DOHH2 (cell line): ENCODE results near the gene DCHS2.

Source experiments
- H3F3A ChIP-seq: fragments of 200-600 bp; sonication (generic), shearing (Covaris generic); 2 replicates; pipeline ENCODE4 v1.6.0; 2016; ENCODE audit warnings: antibody characterized with exemption, mild to moderate bottlenecking; ENCODE audit not compliant: control insufficient read depth, insufficient read depth
- H3K27ac ChIP-seq: fragments of 200-600 bp; sonication (generic); 2 replicates; pipeline ENCODE4 v1.5.1; 2014; ENCODE audit warnings: low read depth, mild to moderate bottlenecking, low read length, moderate library complexity
- H3K27me3 ChIP-seq: fragments of 200-600 bp; sonication (generic); 2 replicates; pipeline ENCODE4 v1.6.1; 2014; ENCODE audit warnings: mild to moderate bottlenecking, low read length, mixed read lengths; ENCODE audit not compliant: control insufficient read depth
- H3K36me3 ChIP-seq: fragments of 200-600 bp; sonication (generic); 2 replicates; pipeline ENCODE4 v1.6.1; 2014; ENCODE audit warnings: mild to moderate bottlenecking, low read length, moderate library complexity, mixed read lengths; ENCODE audit not compliant: control insufficient read depth
- H3K4me1 ChIP-seq: fragments of 200-600 bp; sonication (generic); 2 replicates; pipeline ENCODE4 v1.6.1; 2014; ENCODE audit warnings: mild to moderate bottlenecking, low read length, mixed read lengths; ENCODE audit not compliant: control insufficient read depth
- H3K4me2 ChIP-seq: fragments of 200-600 bp; sonication (generic); 2 replicates; pipeline ENCODE4 v1.6.0; 2014; ENCODE audit warnings: mild to moderate bottlenecking, low read length, moderate library complexity
- H3K4me3 ChIP-seq: fragments of 200-600 bp; sonication (generic); 2 replicates; pipeline ENCODE4 v1.5.1; 2014; ENCODE audit warnings: mild to moderate bottlenecking, low read length, mixed read lengths
- H3K79me2 ChIP-seq: fragments of 200-600 bp; sonication (generic); 2 replicates; pipeline ENCODE4 v1.6.1; 2014; ENCODE audit warnings: mild to moderate bottlenecking, low read length, mixed read lengths; ENCODE audit not compliant: control insufficient read depth
- H3K9me2 ChIP-seq: fragments of 200-600 bp; sonication (generic); replicated peaks from 2 replicates; pipeline ENCODE4 v1.6.1; 2014; ENCODE audit warnings: mild to moderate bottlenecking, low read length, mixed read lengths; ENCODE audit not compliant: control insufficient read depth
- H3K9me3 ChIP-seq: fragments of 200-600 bp; sonication (generic); 2 replicates; pipeline ENCODE4 v1.6.1; 2014; ENCODE audit warnings: antibody characterized with exemption, low read length, mixed read lengths; ENCODE audit not compliant: control insufficient read depth, insufficient read depth
- H4K20me1 ChIP-seq: fragments of 200-600 bp; sonication (generic); 2 replicates; pipeline ENCODE4 v1.6.0; 2014; ENCODE audit warnings: low read depth, mild to moderate bottlenecking, antibody characterized with exemption, low read length, moderate library complexity; ENCODE audit not compliant: control insufficient read depth, insufficient read depth
- CTCF ChIP-seq: fragments of 200-600 bp; sonication (generic); IDR thresholded peaks from one replicate; pipeline ENCODE4 v1.5.1; 2014; ENCODE audit warnings: antibody characterized with exemption, mild to moderate bottlenecking, low read depth, low read length; ENCODE audit not compliant: poor library complexity, severe bottlenecking
- EZH2phosphoT487 ChIP-seq: fragments of 200-600 bp; sonication (generic); IDR thresholded peaks from 2 replicates; pipeline ENCODE4 v1.6.1; 2017; ENCODE audit warnings: borderline replicate concordance, mild to moderate bottlenecking, antibody characterized with exemption, low read length, moderate library complexity, mixed read lengths

The DCHS2 gene

GRCh38 chr4:154452798-154453346, 38.7 kb downstream of the DCHS2 start:
- H3K9me2 ChIP-seq: no peaks in the 10 kb centered on the region
- H3K27ac ChIP-seq: no peak overlapping the region
- H3K4me3 ChIP-seq: no peak overlapping the region
- no peaks in the 10 kb centered on the region for H3K4me1 ChIP-seq
- H3K4me2 ChIP-seq: no peak overlapping the region
- H3K9me3 ChIP-seq: no peaks in the 10 kb centered on the region
- no peaks in the 10 kb centered on the region for H3K36me3 ChIP-seq
- no peaks in the 10 kb centered on the region for H3K79me2 ChIP-seq
- no peaks in the 10 kb centered on the region for H4K20me1 ChIP-seq
- no peaks in the 10 kb centered on the region for H3F3A ChIP-seq
- H3K27me3 ChIP-seq: no peaks in the 10 kb centered on the region
- TF ChIP-seq EZH2phosphoT487: no peak
- no peak for TF ChIP-seq CTCF

GRCh38 chr4:154450966-154451365, 40.6 kb downstream of the DCHS2 start:
- Histone ChIP-seq H3K9me3 (no peaks in the 10 kb centered on the region), H3K4me1 (no peaks in the 10 kb centered on the region), H3K27ac (no peak overlapping the region), H3K79me2 (no peaks in the 10 kb centered on the region), H3K4me2 (no peak overlapping the region), H3K4me3 (no peak overlapping the region), H3K9me2 (no peaks in the 10 kb centered on the region), H4K20me1 (no peaks in the 10 kb centered on the region), H3K27me3 (no peaks in the 10 kb centered on the region), H3K36me3 (no peaks in the 10 kb centered on the region), H3F3A (no peaks in the 10 kb centered on the region)
- TF ChIP-seq EZH2phosphoT487 (no peak), CTCF (no peak)

- TF ChIP-seq EZH2phosphoT487: no peak
- TF ChIP-seq CTCF: no peak
- no peaks in the 10 kb centered on the region for H3K9me3 ChIP-seq
- no peaks in the 10 kb centered on the region for H3K4me1 ChIP-seq
- no peaks in the 10 kb centered on the region for H3K36me3 ChIP-seq
- no peak overlapping the region for H3K4me3 ChIP-seq
- H3F3A ChIP-seq: no peaks in the 10 kb centered on the region
- no peaks in the 10 kb centered on the region; the same call in 1 of the 2 replicates for H3K9me2 ChIP-seq
- H3K4me2 ChIP-seq: no peak overlapping the region
- no peaks in the 10 kb centered on the region for H3K79me2 ChIP-seq
- H4K20me1 ChIP-seq: no peaks in the 10 kb centered on the region
- H3K27ac ChIP-seq: no peak overlapping the region
- no peaks in the 10 kb centered on the region for H3K27me3 ChIP-seq
Observed at GRCh38 chr4:154444958-154445357, 46.6 kb downstream of the DCHS2 start.

GRCh38 chr4:154441982-154442381, 49.6 kb downstream of the DCHS2 start:
- Histone ChIP-seq H3K4me2 (no peak overlapping the region), H3K4me3 (no peak overlapping the region), H3K9me3 (no peaks in the 10 kb centered on the region), H3F3A (no peaks in the 10 kb centered on the region), H3K79me2 (no peaks in the 10 kb centered on the region), H4K20me1 (no peaks in the 10 kb centered on the region), H3K27me3 (no peaks in the 10 kb centered on the region), H3K9me2 (no peaks in the 10 kb centered on the region; the same call in 1 of the 2 replicates), H3K27ac (no peak overlapping the region), H3K4me1 (no peaks in the 10 kb centered on the region), H3K36me3 (no peaks in the 10 kb centered on the region)
- no peak for TF ChIP-seq EZH2phosphoT487
- TF ChIP-seq CTCF: no peak
